Neural progenitor cell (in vitro differentiated cells): ENCODE data around the gene CHRM3. TPM values are rescaled to one million over a fixed set of nuclear protein-coding genes. Genes with fewer than 3 reads are reported as not detected.

Experiments
- DNase-seq: peaks from one replicate; pipeline ENCODE4 v3.0.0-alpha.2; 2016; ENCODE audit warnings: low spot score
- H2AFZ ChIP-seq: fragments of 200-600 bp; sonication (generic); replicated peaks from 2 replicates; pipeline ENCODE4 v1.6.1; 2016; ENCODE audit warnings: antibody characterized with exemption
- H3F3A ChIP-seq: fragments of 200-600 bp; sonication (generic); 2 replicates; pipeline ENCODE4 v1.6.1; 2016; ENCODE audit warnings: antibody characterized with exemption, low read depth
- H3K27ac ChIP-seq: fragments of 200-600 bp; sonication (generic); 2 replicates; pipeline ENCODE4 v1.5.1; 2016; ENCODE audit warnings: mild to moderate bottlenecking
- H3K27me3 ChIP-seq: fragments of 200-600 bp; sonication (generic); 2 replicates; pipeline ENCODE4 v1.6.1; 2016; ENCODE audit warnings: mild to moderate bottlenecking, moderate library complexity
- H3K36me3 ChIP-seq: fragments of 200-600 bp; sonication (generic); 2 replicates; pipeline ENCODE4 v1.5.1; 2016
- H3K4me1 ChIP-seq: fragments of 200-600 bp; sonication (generic); 2 replicates; pipeline ENCODE4 v1.6.1; 2016; ENCODE audit warnings: mixed run types
- H3K4me2 ChIP-seq: fragments of 200-600 bp; sonication (generic); 2 replicates; pipeline ENCODE4 v1.6.1; 2016
- H3K4me3 ChIP-seq: fragments of 200-600 bp; sonication (generic); 2 replicates; pipeline ENCODE4 v1.5.1; 2016
- H3K79me2 ChIP-seq: fragments of 200-600 bp; sonication (generic); 2 replicates; pipeline ENCODE4 v1.6.1; 2016; ENCODE audit warnings: low read depth
- H3K9ac ChIP-seq: fragments of 200-600 bp; sonication (generic); 2 replicates; pipeline ENCODE4 v1.6.1; 2016
- H3K9me3 ChIP-seq: fragments of 200-600 bp; sonication (generic); 2 replicates; pipeline ENCODE4 v1.5.1; 2016; ENCODE audit warnings: low read depth
- H4K20me1 ChIP-seq: fragments of 200-600 bp; sonication (generic); 2 replicates; pipeline ENCODE4 v1.6.1; 2016; ENCODE audit warnings: low read depth
- H3K27ac Mint-ChIP-seq: 3 replicates; pipeline ENCODE4 v1.8.0; 2021; ENCODE audit warnings: mixed read lengths
- H3K27me3 Mint-ChIP-seq: 2 replicates; pipeline ENCODE4 v1.8.0; 2022; ENCODE audit warnings: low read depth, mild to moderate bottlenecking, inconsistent platforms, moderate library complexity, mixed read lengths; ENCODE audit not compliant: insufficient read depth
- H3K36me3 Mint-ChIP-seq: 3 replicates; pipeline ENCODE4 v1.8.0; 2021; ENCODE audit warnings: mixed read lengths
- H3K4me1 Mint-ChIP-seq: 3 replicates; pipeline ENCODE4 v1.8.0; 2021; ENCODE audit warnings: mixed read lengths
- H3K4me3 Mint-ChIP-seq: 3 replicates; pipeline ENCODE4 v1.8.0; 2021; ENCODE audit warnings: mild to moderate bottlenecking, moderate library complexity, mixed read lengths
- H3K9me3 Mint-ChIP-seq: 3 replicates; pipeline ENCODE4 v1.8.0; 2020; ENCODE audit warnings: mixed read lengths
- EZH2 ChIP-seq: fragments of 200-600 bp; sonication (generic); IDR thresholded peaks from 2 replicates; pipeline ENCODE4 v1.6.1; 2017; ENCODE audit warnings: antibody characterized with exemption, mild to moderate bottlenecking, moderate library complexity
- EZH2phosphoT487 ChIP-seq: fragments of 200-600 bp; sonication (generic); IDR thresholded peaks from 2 replicates; pipeline ENCODE4 v1.6.1; 2017; ENCODE audit warnings: antibody characterized with exemption
- total RNA-seq: library from RNA; depleted of rRNA; stranded (reverse); fragments of >200 nt; gene quantifications from 2 replicates; pipeline ENCODE4 v1.2.3, GENCODE V29; 2015; ENCODE audit warnings: low replicate concordance
- TF ChIP-seq, protein P1 (sequence below): fragments of 200-600 bp; sonication (generic); IDR thresholded peaks from 2 replicates; pipeline ENCODE4 v1.5.1; 2017; ENCODE audit warnings: antibody characterized with exemption, mild to moderate bottlenecking

The CHRM3 gene
- total RNA-seq, 1 donor from 2014 or later: 4.5 TPM

DNA sequence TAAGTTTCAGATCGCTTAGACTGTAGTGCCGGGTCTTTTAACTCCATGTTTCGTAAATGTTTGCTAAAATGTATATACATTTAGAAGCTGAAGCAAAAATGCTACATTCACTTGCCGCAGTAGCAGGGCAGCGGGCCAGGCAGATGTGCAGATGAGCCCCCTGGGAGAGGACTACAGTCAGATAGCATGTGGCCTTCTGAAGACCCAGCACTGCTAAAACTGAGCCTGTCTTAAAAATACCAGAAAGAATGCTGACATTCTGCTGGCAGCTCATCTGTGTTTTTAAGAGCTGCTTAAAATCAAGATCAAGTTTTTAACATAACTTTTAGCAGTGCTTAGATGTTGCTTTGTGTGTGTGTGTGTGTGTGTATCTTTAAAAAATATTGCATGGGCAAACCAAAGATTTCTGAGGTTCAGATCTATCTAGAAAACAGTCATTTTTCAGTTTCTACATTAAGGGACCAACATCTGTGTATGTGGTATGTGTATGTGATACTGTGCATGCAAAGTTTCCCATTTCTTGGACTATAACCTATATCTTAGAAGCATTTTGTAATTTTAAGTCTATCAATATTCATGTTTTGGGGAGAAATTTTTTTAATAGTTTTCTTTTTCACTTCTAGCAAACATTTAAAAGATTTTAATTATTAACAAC lies 31.7 kb downstream of the CHRM3 start:
- no peaks in the 10 kb centered on the region for H3K79me2 ChIP-seq
- Mint-ChIP-seq H3K9me3 (no peaks in the 10 kb centered on the region), H3K4me1 (no peaks in the 10 kb centered on the region), H3K27me3 (no peaks in the 10 kb centered on the region), H3K4me3 (no peak overlapping the region), H3K27ac (no peak overlapping the region), H3K36me3 (no peaks in the 10 kb centered on the region)
- H4K20me1 ChIP-seq: no peaks in the 10 kb centered on the region
- no peaks in the 10 kb centered on the region for H3F3A ChIP-seq
- TF ChIP-seq EZH2phosphoT487 (no peak), EZH2 (no peak)
- TF ChIP-seq, protein P1, sequence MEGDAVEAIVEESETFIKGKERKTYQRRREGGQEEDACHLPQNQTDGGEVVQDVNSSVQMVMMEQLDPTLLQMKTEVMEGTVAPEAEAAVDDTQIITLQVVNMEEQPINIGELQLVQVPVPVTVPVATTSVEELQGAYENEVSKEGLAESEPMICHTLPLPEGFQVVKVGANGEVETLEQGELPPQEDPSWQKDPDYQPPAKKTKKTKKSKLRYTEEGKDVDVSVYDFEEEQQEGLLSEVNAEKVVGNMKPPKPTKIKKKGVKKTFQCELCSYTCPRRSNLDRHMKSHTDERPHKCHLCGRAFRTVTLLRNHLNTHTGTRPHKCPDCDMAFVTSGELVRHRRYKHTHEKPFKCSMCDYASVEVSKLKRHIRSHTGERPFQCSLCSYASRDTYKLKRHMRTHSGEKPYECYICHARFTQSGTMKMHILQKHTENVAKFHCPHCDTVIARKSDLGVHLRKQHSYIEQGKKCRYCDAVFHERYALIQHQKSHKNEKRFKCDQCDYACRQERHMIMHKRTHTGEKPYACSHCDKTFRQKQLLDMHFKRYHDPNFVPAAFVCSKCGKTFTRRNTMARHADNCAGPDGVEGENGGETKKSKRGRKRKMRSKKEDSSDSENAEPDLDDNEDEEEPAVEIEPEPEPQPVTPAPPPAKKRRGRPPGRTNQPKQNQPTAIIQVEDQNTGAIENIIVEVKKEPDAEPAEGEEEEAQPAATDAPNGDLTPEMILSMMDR: no peak
- no peak overlapping the region for H3K4me2 ChIP-seq
- no peaks in the 10 kb centered on the region for H3K27me3 ChIP-seq
- no peaks in the 10 kb centered on the region for H3K36me3 ChIP-seq
- no peak overlapping the region for H2AFZ ChIP-seq
- H3K4me1 ChIP-seq: no peaks in the 10 kb centered on the region
- H3K9ac ChIP-seq: no peak overlapping the region
- H3K9me3 ChIP-seq: no peaks in the 10 kb centered on the region
- no peak for DNase-seq
- H3K27ac ChIP-seq: no peak overlapping the region
- no peak overlapping the region for H3K4me3 ChIP-seq

DNA sequence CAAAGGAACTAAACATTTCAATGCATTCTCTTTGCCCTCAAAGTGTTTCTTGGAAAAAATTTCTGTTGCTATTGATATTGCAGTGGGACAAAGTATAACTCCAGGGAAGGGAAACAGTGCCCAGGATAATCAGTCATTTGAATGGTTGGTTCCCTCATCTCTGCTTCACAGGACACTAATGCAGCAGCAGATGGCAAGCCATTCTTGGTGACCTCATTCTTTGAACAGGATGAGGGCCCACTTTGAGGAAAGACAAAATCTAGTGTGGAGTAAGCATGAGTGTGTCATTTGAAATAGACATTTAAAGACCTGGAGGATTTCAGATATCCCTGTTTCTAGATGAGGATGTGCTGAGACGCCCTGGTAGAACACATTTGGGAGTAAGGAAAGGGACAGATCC lies 32.3 kb downstream of the CHRM3 start:
- Histone ChIP-seq H4K20me1 (no peaks in the 10 kb centered on the region), H2AFZ (no peak overlapping the region), H3K27me3 (no peaks in the 10 kb centered on the region), H3K79me2 (no peaks in the 10 kb centered on the region), H3K4me3 (no peak overlapping the region), H3K9me3 (no peaks in the 10 kb centered on the region), H3K4me1 (no peaks in the 10 kb centered on the region), H3K36me3 (no peaks in the 10 kb centered on the region), H3K27ac (no peak overlapping the region), H3K9ac (no peak overlapping the region), H3F3A (no peaks in the 10 kb centered on the region), H3K4me2 (no peak overlapping the region)
- Mint-ChIP-seq H3K36me3 (no peaks in the 10 kb centered on the region), H3K27me3 (no peaks in the 10 kb centered on the region), H3K4me1 (no peaks in the 10 kb centered on the region), H3K9me3 (no peaks in the 10 kb centered on the region), H3K27ac (no peak overlapping the region), H3K4me3 (no peak overlapping the region)
- TF ChIP-seq EZH2phosphoT487 (no peak), EZH2 (no peak)
- TF ChIP-seq, protein P1: no peak
- DNase-seq: no peak

DNA sequence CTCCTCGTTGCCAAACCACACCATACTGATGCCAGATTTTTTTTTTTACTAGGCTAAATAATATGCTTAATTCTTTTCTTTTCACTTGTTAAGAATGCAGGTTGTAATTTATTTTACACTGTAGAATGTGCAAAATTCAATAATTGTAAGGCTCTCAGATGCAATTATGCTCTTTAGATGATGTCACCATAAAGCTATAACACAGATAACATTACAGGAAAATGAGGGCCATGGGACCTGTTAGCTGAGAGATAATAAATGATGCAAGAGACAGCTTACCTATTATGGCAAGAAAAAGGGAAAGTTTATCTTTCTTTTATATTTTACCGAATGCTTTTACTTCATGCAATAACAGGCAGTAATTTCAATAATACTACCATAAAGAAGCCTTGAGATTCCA lies 35.4 kb downstream of the CHRM3 start:
- Histone ChIP-seq H3K9me3 (no peaks in the 10 kb centered on the region), H3K4me2 (no peak overlapping the region), H3K79me2 (no peaks in the 10 kb centered on the region), H3K4me1 (no peaks in the 10 kb centered on the region), H3K9ac (no peak overlapping the region), H3K4me3 (no peak overlapping the region), H3K27me3 (no peaks in the 10 kb centered on the region), H3F3A (no peaks in the 10 kb centered on the region), H4K20me1 (no peaks in the 10 kb centered on the region), H3K27ac (no peak overlapping the region), H2AFZ (no peak overlapping the region), H3K36me3 (no peaks in the 10 kb centered on the region)
- DNase-seq: no peak
- Mint-ChIP-seq H3K36me3 (no peaks in the 10 kb centered on the region), H3K9me3 (no peaks in the 10 kb centered on the region), H3K4me3 (no peak overlapping the region), H3K4me1 (no peaks in the 10 kb centered on the region), H3K27me3 (no peaks in the 10 kb centered on the region), H3K27ac (no peak overlapping the region)
- TF ChIP-seq EZH2phosphoT487 (no peak), EZH2 (no peak)
- TF ChIP-seq, protein P1: no peak
